Activated T-cell treated with anti-CD3 and anti-CD28 coated beads, Interleukin-2, amount 50 U/mL, for 72 hours (primary cell): ENCODE measurements around the gene REM2. TPM values are rescaled to one million over a fixed set of nuclear protein-coding genes. Genes with fewer than 3 reads are reported as not detected.

Source experiments
- ATAC-seq, 2 donors: fragments of 150-1000 bp; cut with Tn5 transposase; replicated peaks in 1 of 2; 2 replicates each; pipeline ENCODE4 v1.10.0; 2021; ENCODE audit warnings: moderate library complexity in 2 of 2, mild to moderate bottlenecking in 1 of 2
- DNase-seq, 2 donors: peaks; one replicate each; pipeline ENCODE4 v3.0.0; 2021 to 2022; ENCODE audit warnings: mixed read lengths in 1 of 2
- H3K27ac Mint-ChIP-seq: one replicate; pipeline ENCODE4 v1.8.0; 2022; ENCODE audit warnings: mild to moderate bottlenecking, moderate library complexity, mixed read lengths
- H3K27me3 Mint-ChIP-seq: one replicate; pipeline ENCODE4 v1.8.0; 2022; ENCODE audit warnings: low read depth, mixed read lengths
- H3K36me3 Mint-ChIP-seq, 2 donors: one replicate each; pipeline ENCODE4 v1.8.0; 2022; ENCODE audit warnings: mixed read lengths in 2 of 2, mild to moderate bottlenecking in 1 of 2; ENCODE audit not compliant: insufficient read depth in 2 of 2
- H3K4me1 Mint-ChIP-seq: one replicate; pipeline ENCODE4 v1.8.0; 2022; ENCODE audit warnings: low read depth, mixed read lengths
- H3K4me3 Mint-ChIP-seq, 2 donors: one replicate each; pipeline ENCODE4 v1.8.0; 2022; ENCODE audit warnings: mild to moderate bottlenecking in 2 of 2, mixed read lengths in 2 of 2, moderate library complexity in 2 of 2
- H3K9me3 Mint-ChIP-seq, 2 donors: one replicate each; pipeline ENCODE4 v1.8.0; 2022; ENCODE audit warnings: mixed read lengths in 2 of 2
- total RNA-seq, 2 donors: library from RNA; stranded (reverse); gene quantifications; one replicate each; pipeline ENCODE4 v1.2.3, GENCODE V29; 2022

Gene REM2
- total RNA-seq, 2 donors from 2014 or later = 4.6 to 4.7 TPM

DNA sequence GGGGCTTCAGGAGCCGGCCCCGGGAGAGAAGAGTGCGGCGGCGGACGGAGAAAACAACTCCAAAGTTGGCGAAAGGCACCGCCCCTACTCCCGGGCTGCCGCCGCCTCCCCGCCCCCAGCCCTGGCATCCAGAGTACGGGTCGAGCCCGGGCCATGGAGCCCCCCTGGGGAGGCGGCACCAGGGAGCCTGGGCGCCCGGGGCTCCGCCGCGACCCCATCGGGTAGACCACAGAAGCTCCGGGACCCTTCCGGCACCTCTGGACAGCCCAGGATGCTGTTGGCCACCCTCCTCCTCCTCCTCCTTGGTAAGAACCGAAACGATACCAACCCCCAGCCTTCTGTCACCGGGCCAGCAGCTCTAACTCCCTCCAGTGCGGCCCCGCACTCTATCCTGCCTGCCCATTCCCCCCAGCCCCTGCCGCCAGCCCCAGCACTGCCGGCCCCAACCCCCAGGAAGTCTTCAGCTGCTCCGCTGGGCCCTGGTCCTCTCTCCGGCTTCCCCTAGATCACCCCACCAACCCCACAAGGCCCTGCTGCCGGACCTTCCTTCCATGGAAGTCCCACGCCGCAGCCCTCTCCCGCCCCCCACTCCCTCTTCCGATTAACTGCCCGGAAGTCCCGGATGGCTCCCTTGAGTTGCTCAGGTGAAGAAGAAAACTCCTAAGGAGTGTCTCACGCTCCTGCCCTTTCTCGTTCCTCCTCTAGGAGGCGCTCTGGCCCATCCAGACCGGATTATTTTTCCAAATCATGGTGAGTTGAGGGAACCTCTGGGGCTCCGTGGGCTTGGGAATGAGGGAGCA is 10.8 kb upstream of the REM2 start:
- DNase-seq (peak; percentile 71 to 77), ATAC-seq (peak; percentile 29 to 37)
- Mint-ChIP-seq H3K27me3 (no peaks in the 10 kb centered on the region), H3K27ac (peak overlapping the region; percentile 89), H3K36me3 (peaks cover 12 to 16% of the 10 kb centered on the region in 2 donors), H3K9me3 (no peaks in the 10 kb centered on the region), H3K4me3 (peak overlapping the region; percentile 93 to 95), H3K4me1 (peaks cover 35% of the 10 kb centered on the region)

GRCh38 chr14:22872833-22873520 is 10.0 kb upstream of the REM2 start:
- H3K9me3 Mint-ChIP-seq = no peaks in the 10 kb centered on the region
- H3K27ac Mint-ChIP-seq = peak overlapping the region; percentile 89
- DNase-seq = no peak
- H3K4me3 Mint-ChIP-seq = peak overlapping the region; percentile 93 to 95
- peaks cover 16 to 17% of the 10 kb centered on the region in 2 donors for H3K36me3 Mint-ChIP-seq
- H3K27me3 Mint-ChIP-seq = no peaks in the 10 kb centered on the region
- peaks cover 35% of the 10 kb centered on the region for H3K4me1 Mint-ChIP-seq
- ATAC-seq = no peak

GRCh38 chr14:22875003-22875747 is 7.8 kb upstream of the REM2 start:
- Mint-ChIP-seq H3K9me3 (no peaks in the 10 kb centered on the region), H3K27ac (no peak overlapping the region), H3K4me1 (peaks cover 28% of the 10 kb centered on the region), H3K27me3 (no peaks in the 10 kb centered on the region), H3K4me3 (no peak overlapping the region), H3K36me3 (peaks cover 16 to 19% of the 10 kb centered on the region in 2 donors)
- no peak for ATAC-seq
- DNase-seq = no peak

- no peaks in the 10 kb centered on the region for H3K9me3 Mint-ChIP-seq
- ATAC-seq (no peak), DNase-seq (no peak)
- no peak overlapping the region for H3K27ac Mint-ChIP-seq
- peaks cover 16 to 19% of the 10 kb centered on the region in 2 donors for H3K36me3 Mint-ChIP-seq
- no peak overlapping the region for H3K4me3 Mint-ChIP-seq
- H3K4me1 Mint-ChIP-seq = peaks cover 21% of the 10 kb centered on the region
- no peaks in the 10 kb centered on the region for H3K27me3 Mint-ChIP-seq
Observed at GRCh38 chr14:22875748-22876319, 7.2 kb upstream of the REM2 start.

- H3K9me3 Mint-ChIP-seq = no peaks in the 10 kb centered on the region
- no peak overlapping the region for H3K4me3 Mint-ChIP-seq
- ATAC-seq (no peak), DNase-seq (no peak)
- no peak overlapping the region for H3K27ac Mint-ChIP-seq
- H3K27me3 Mint-ChIP-seq = no peaks in the 10 kb centered on the region
- H3K4me1 Mint-ChIP-seq = peaks cover 22% of the 10 kb centered on the region
- peaks cover 14 to 19% of the 10 kb centered on the region in 2 donors for H3K36me3 Mint-ChIP-seq
Observed at GRCh38 chr14:22877000-22877501, 6.0 kb upstream of the REM2 start.

- no peaks in the 10 kb centered on the region for H3K27me3 Mint-ChIP-seq
- DNase-seq = no peak
- ATAC-seq = no peak
- H3K4me1 Mint-ChIP-seq = peaks cover 15% of the 10 kb centered on the region
- H3K4me3 Mint-ChIP-seq = no peak overlapping the region
- peaks cover 8 to 18% of the 10 kb centered on the region in 2 donors for H3K36me3 Mint-ChIP-seq
- no peak overlapping the region for H3K27ac Mint-ChIP-seq
- H3K9me3 Mint-ChIP-seq = no peaks in the 10 kb centered on the region
Observed at GRCh38 chr14:22878271-22879246, 4.5 kb upstream of the REM2 start.

GRCh38 chr14:22882064-22882463 is 958 bp upstream of the REM2 start:
- Mint-ChIP-seq H3K36me3 (peaks cover 0 to 7% of the 10 kb centered on the region in 2 donors), H3K27me3 (no peaks in the 10 kb centered on the region), H3K4me3 (no peak overlapping the region), H3K9me3 (no peaks in the 10 kb centered on the region), H3K27ac (no peak overlapping the region), H3K4me1 (peaks cover 16% of the 10 kb centered on the region)
- DNase-seq (no peak), ATAC-seq (no peak)

GRCh38 chr14:22882529-22883172 is 371 bp upstream of the REM2 start:
- no peak overlapping the region for H3K4me3 Mint-ChIP-seq
- no peak overlapping the region for H3K27ac Mint-ChIP-seq
- peaks cover 0 to 5% of the 10 kb centered on the region in 2 donors for H3K36me3 Mint-ChIP-seq
- DNase-seq (peak in 1 of 2 donors; percentile 21), ATAC-seq (no peak)
- H3K9me3 Mint-ChIP-seq = no peaks in the 10 kb centered on the region
- H3K27me3 Mint-ChIP-seq = no peaks in the 10 kb centered on the region
- H3K4me1 Mint-ChIP-seq = peaks cover 22% of the 10 kb centered on the region

- H3K4me1 Mint-ChIP-seq = peaks cover 33% of the 10 kb centered on the region
- no peak for ATAC-seq
- no peaks in the 10 kb centered on the region for H3K36me3 Mint-ChIP-seq
- H3K27ac Mint-ChIP-seq = no peak overlapping the region
- DNase-seq = no peak
- H3K27me3 Mint-ChIP-seq = no peaks in the 10 kb centered on the region
- no peaks in the 10 kb centered on the region for H3K9me3 Mint-ChIP-seq
- no peak overlapping the region for H3K4me3 Mint-ChIP-seq
Observed at GRCh38 chr14:22884076-22884737, 1.2 kb downstream of the REM2 start.

GRCh38 chr14:22884738-22885523 is 1.9 kb downstream of the REM2 start:
- H3K27me3 Mint-ChIP-seq = no peaks in the 10 kb centered on the region
- no peak overlapping the region for H3K27ac Mint-ChIP-seq
- no peaks in the 10 kb centered on the region for H3K9me3 Mint-ChIP-seq
- H3K4me3 Mint-ChIP-seq = no peak overlapping the region
- peaks cover 38% of the 10 kb centered on the region for H3K4me1 Mint-ChIP-seq
- no peaks in the 10 kb centered on the region for H3K36me3 Mint-ChIP-seq
- DNase-seq (no peak), ATAC-seq (no peak)

GRCh38 chr14:22885975-22886374 is 3.0 kb downstream of the REM2 start:
- H3K27ac Mint-ChIP-seq = peak overlapping the region; percentile 45
- H3K36me3 Mint-ChIP-seq = no peaks in the 10 kb centered on the region
- H3K4me3 Mint-ChIP-seq = peak overlapping the region; percentile 61 to 84
- H3K4me1 Mint-ChIP-seq = peaks cover 44% of the 10 kb centered on the region
- DNase-seq = no peak
- no peak for ATAC-seq
- no peaks in the 10 kb centered on the region for H3K27me3 Mint-ChIP-seq
- no peaks in the 10 kb centered on the region for H3K9me3 Mint-ChIP-seq
